Ishikawa (cell line): ENCODE data around the gene FGF1.

Experiments
- CEBPB ChIP-seq: IDR thresholded peaks from 2 replicates; pipeline ENCODE4 v1.6.1; 2012
- CREB1 ChIP-seq: IDR thresholded peaks from 2 replicates; pipeline ENCODE4 v1.6.1; 2012; ENCODE audit warnings: low read depth
- EGR1 ChIP-seq: IDR thresholded peaks from 2 replicates; pipeline ENCODE4 v1.6.1; 2012
- EP300 ChIP-seq: IDR thresholded peaks from 2 replicates; pipeline ENCODE4 v1.6.1; 2012; ENCODE audit warnings: borderline replicate concordance
- FOXM1 ChIP-seq: IDR thresholded peaks from 2 replicates; pipeline ENCODE4 v1.6.1; 2012; ENCODE audit warnings: low read depth, borderline replicate concordance
- MAX ChIP-seq: IDR thresholded peaks from 2 replicates; pipeline ENCODE4 v1.6.1; 2012
- NFIC ChIP-seq: IDR thresholded peaks from 2 replicates; pipeline ENCODE4 v1.6.1; 2012
- RAD21 ChIP-seq: IDR thresholded peaks from 2 replicates; pipeline ENCODE4 v1.6.1; 2012; ENCODE audit warnings: low read depth
- REST ChIP-seq: IDR thresholded peaks from 2 replicates; pipeline ENCODE4 v1.6.1; 2012; ENCODE audit warnings: low read depth, mild to moderate bottlenecking
- TAF1 ChIP-seq: IDR thresholded peaks from 2 replicates; pipeline ENCODE4 v1.6.1; 2012; ENCODE audit warnings: low read depth, mild to moderate bottlenecking
- TCF12 ChIP-seq: IDR thresholded peaks from 2 replicates; pipeline ENCODE4 v1.6.1; 2012; ENCODE audit warnings: low read depth
- TEAD4 ChIP-seq: IDR thresholded peaks from 2 replicates; pipeline ENCODE4 v1.6.1; 2012
- USF1 ChIP-seq: IDR thresholded peaks from 2 replicates; pipeline ENCODE4 v1.6.1; 2012
- YY1 ChIP-seq: IDR thresholded peaks from 2 replicates; pipeline ENCODE4 v1.6.1; 2012; ENCODE audit warnings: low read depth
- ZBTB7A ChIP-seq: IDR thresholded peaks from 2 replicates; pipeline ENCODE4 v1.6.1; 2012; ENCODE audit warnings: low read depth

Gene FGF1

GRCh38 chr5:142679744-142680143, 6.1 kb downstream of the FGF1 start:
- TF ChIP-seq RAD21: no peak
- TF ChIP-seq ZBTB7A: no peak
- TF ChIP-seq USF1: no peak
- TF ChIP-seq REST: no peak
- no peak for TF ChIP-seq EGR1
- no peak for TF ChIP-seq TCF12
- TF ChIP-seq FOXM1: no peak
- no peak for TF ChIP-seq NFIC
- no peak for TF ChIP-seq YY1
- no peak for TF ChIP-seq MAX
- TF ChIP-seq CREB1: no peak

- TF ChIP-seq REST (no peak), TAF1 (no peak), CREB1 (no peak)
These were observed 7.4 kb downstream of the FGF1 start for GRCh38 chr5:142678529-142678928.

GRCh38 chr5:142677198-142677597, 8.7 kb downstream of the FGF1 start:
- no peak for TF ChIP-seq TEAD4
- no peak for TF ChIP-seq TAF1
- TF ChIP-seq ZBTB7A: no peak
- TF ChIP-seq EP300: no peak
- no peak for TF ChIP-seq CREB1

- TF ChIP-seq EP300: no peak
- no peak for TF ChIP-seq USF1
- no peak for TF ChIP-seq TCF12
These were observed 9.6 kb downstream of the FGF1 start for GRCh38 chr5:142676318-142676717.

GRCh38 chr5:142674531-142675469, 11.1 kb downstream of the FGF1 start:
- TF ChIP-seq NFIC: no peak
- TF ChIP-seq RAD21: no peak
- no peak for TF ChIP-seq TCF12
- TF ChIP-seq TAF1: no peak
- no peak for TF ChIP-seq ZBTB7A
- no peak for TF ChIP-seq YY1
- no peak for TF ChIP-seq CREB1
- TF ChIP-seq EGR1: no peak
- TF ChIP-seq EP300: no peak
- TF ChIP-seq MAX: no peak
- TF ChIP-seq USF1: no peak
- no peak for TF ChIP-seq FOXM1
- no peak for TF ChIP-seq CEBPB

GRCh38 chr5:142671801-142672200, 14.1 kb downstream of the FGF1 start:
- no peak for TF ChIP-seq MAX
- TF ChIP-seq FOXM1: no peak
- TF ChIP-seq TAF1: no peak
- no peak for TF ChIP-seq TCF12
- no peak for TF ChIP-seq NFIC
- no peak for TF ChIP-seq EP300
- no peak for TF ChIP-seq REST
- no peak for TF ChIP-seq USF1
- TF ChIP-seq ZBTB7A: no peak
- TF ChIP-seq CREB1: no peak
- TF ChIP-seq CEBPB: no peak
- TF ChIP-seq TEAD4: no peak
- TF ChIP-seq RAD21: no peak
- no peak for TF ChIP-seq YY1
- TF ChIP-seq EGR1: no peak
